Ishikawa (cell line): ENCODE measurements around the gene LVRN.

Experiments
- CEBPB ChIP-seq: IDR thresholded peaks from 2 replicates; pipeline ENCODE4 v1.6.1; 2012
- CREB1 ChIP-seq: IDR thresholded peaks from 2 replicates; pipeline ENCODE4 v1.6.1; 2012; ENCODE audit warnings: low read depth
- EGR1 ChIP-seq: IDR thresholded peaks from 2 replicates; pipeline ENCODE4 v1.6.1; 2012
- EP300 ChIP-seq: IDR thresholded peaks from 2 replicates; pipeline ENCODE4 v1.6.1; 2012; ENCODE audit warnings: borderline replicate concordance
- FOXM1 ChIP-seq: IDR thresholded peaks from 2 replicates; pipeline ENCODE4 v1.6.1; 2012; ENCODE audit warnings: low read depth, borderline replicate concordance
- MAX ChIP-seq: IDR thresholded peaks from 2 replicates; pipeline ENCODE4 v1.6.1; 2012
- NFIC ChIP-seq: IDR thresholded peaks from 2 replicates; pipeline ENCODE4 v1.6.1; 2012
- RAD21 ChIP-seq: IDR thresholded peaks from 2 replicates; pipeline ENCODE4 v1.6.1; 2012; ENCODE audit warnings: low read depth
- REST ChIP-seq: IDR thresholded peaks from 2 replicates; pipeline ENCODE4 v1.6.1; 2012; ENCODE audit warnings: low read depth, mild to moderate bottlenecking
- TAF1 ChIP-seq: IDR thresholded peaks from 2 replicates; pipeline ENCODE4 v1.6.1; 2012; ENCODE audit warnings: low read depth, mild to moderate bottlenecking
- TCF12 ChIP-seq: IDR thresholded peaks from 2 replicates; pipeline ENCODE4 v1.6.1; 2012; ENCODE audit warnings: low read depth
- TEAD4 ChIP-seq: IDR thresholded peaks from 2 replicates; pipeline ENCODE4 v1.6.1; 2012
- USF1 ChIP-seq: IDR thresholded peaks from 2 replicates; pipeline ENCODE4 v1.6.1; 2012
- YY1 ChIP-seq: IDR thresholded peaks from 2 replicates; pipeline ENCODE4 v1.6.1; 2012; ENCODE audit warnings: low read depth
- ZBTB7A ChIP-seq: IDR thresholded peaks from 2 replicates; pipeline ENCODE4 v1.6.1; 2012; ENCODE audit warnings: low read depth

The LVRN gene

GRCh38 chr5:116032094-116032517, 69.8 kb downstream of the LVRN start, which contains the start of gene ARL14EPL:
Gene ARL14EPL (plus strand): TSS chr5:116032472. CDS start chr5:116051466, 18,994 bp downstream.
- peak; percentile 60 for TF ChIP-seq RAD21
- TF ChIP-seq FOXM1, result no peak

GRCh38 chr5:116032991-116033390, 70.7 kb downstream of the LVRN start:
- no peak for TF ChIP-seq NFIC
- TF ChIP-seq YY1, result no peak
- TF ChIP-seq USF1, result no peak
- no peak for TF ChIP-seq TEAD4
- no peak for TF ChIP-seq CEBPB
- TF ChIP-seq MAX, result no peak

- TF ChIP-seq EGR1 (no peak), TAF1 (no peak), USF1 (no peak), YY1 (no peak), TEAD4 (no peak), CREB1 (no peak), RAD21 (no peak), CEBPB (no peak), ZBTB7A (no peak), FOXM1 (no peak), MAX (no peak), TCF12 (no peak), NFIC (no peak), EP300 (no peak), REST (no peak)
These were observed 72.8 kb downstream of the LVRN start for GRCh38 chr5:116035123-116035522.

- TF ChIP-seq EP300 (no peak), FOXM1 (no peak)
These were observed 75.1 kb downstream of the LVRN start for GRCh38 chr5:116037236-116037822.

GRCh38 chr5:116038817-116039216, 76.5 kb downstream of the LVRN start:
- no peak for TF ChIP-seq TEAD4
- no peak for TF ChIP-seq FOXM1
- no peak for TF ChIP-seq YY1

GRCh38 chr5:116042375-116042774, 80.1 kb downstream of the LVRN start:
- TF ChIP-seq ZBTB7A (no peak), NFIC (no peak), TEAD4 (no peak)

- no peak for TF ChIP-seq NFIC
- TF ChIP-seq FOXM1, result no peak
- no peak for TF ChIP-seq REST
- TF ChIP-seq ZBTB7A, result no peak
- no peak for TF ChIP-seq USF1
- no peak for TF ChIP-seq CREB1
- TF ChIP-seq TEAD4, result no peak
- TF ChIP-seq RAD21, result no peak
- no peak for TF ChIP-seq EP300
- no peak for TF ChIP-seq TCF12
- TF ChIP-seq TAF1, result no peak
- TF ChIP-seq YY1, result no peak
- no peak for TF ChIP-seq EGR1
- no peak for TF ChIP-seq MAX
- TF ChIP-seq CEBPB, result no peak
These were observed 81.8 kb downstream of the LVRN start for GRCh38 chr5:116044073-116044472.
